HG03196 (cell line): ENCODE measurements around the gene MECP2.

Experiments used
- ATAC-seq: cut with Tn5 transposase; IDR thresholded peaks from one replicate; pipeline ENCODE4 v1.9.1; 2021; ENCODE audit not compliant: unreplicated experiment

Gene MECP2

DNA sequence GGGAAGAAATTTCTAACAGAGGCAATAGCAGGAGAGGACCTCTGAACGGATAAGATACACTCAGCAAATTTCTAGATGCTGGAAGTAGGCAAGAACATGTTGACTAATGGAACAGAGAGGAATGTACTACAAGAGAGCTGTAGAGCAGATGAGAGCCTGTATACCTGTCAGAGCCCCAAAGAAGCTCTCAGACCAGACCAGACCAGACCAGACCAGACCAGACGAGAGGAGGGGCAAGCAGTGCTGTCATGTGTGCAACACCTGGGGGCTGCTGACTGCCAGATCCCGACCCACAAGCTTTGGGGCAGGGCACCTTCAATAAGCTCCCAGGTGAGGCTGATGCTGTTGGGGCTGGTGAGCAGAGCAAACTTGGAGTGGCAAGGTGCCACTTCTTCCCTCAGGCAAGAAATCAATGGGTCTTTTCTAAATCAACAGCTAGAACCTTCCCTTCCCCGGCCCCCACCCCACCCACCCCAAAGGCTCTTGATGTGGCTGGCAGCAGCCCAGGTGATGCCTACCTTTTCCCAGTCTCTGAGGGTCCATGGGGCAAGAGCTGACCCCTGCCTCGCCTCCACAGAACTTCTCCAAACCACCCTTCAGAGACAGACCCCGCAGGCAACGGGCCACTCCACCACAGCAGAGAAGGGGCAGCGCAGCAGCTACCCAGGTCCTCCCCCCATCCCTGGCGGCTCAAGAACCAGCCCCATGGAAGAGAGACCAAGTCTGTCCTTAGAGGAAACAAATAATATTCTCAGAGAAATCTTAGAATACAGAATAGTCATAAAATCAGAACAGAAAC is 32.7 kb downstream of the MECP2 start:
- no peak for ATAC-seq

DNA sequence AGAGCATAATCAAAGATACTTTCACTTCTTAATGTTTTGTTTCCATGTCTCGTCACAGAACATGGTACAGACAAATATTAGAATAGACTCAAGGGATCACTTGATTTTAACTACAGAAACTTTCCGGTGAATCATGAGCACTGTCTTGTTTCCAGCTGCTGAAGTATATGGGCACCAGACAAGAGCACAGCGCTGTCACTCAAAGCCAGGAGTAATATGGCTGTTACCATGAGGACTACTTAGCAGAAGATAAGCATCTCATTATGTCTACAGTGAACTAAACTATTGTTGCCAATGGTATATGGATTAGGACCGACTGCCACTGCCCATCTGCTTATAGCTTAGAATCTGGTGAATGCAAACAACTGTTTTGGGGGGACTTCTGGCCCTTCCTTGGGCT is 34.3 kb downstream of the MECP2 start:
- no peak for ATAC-seq

DNA sequence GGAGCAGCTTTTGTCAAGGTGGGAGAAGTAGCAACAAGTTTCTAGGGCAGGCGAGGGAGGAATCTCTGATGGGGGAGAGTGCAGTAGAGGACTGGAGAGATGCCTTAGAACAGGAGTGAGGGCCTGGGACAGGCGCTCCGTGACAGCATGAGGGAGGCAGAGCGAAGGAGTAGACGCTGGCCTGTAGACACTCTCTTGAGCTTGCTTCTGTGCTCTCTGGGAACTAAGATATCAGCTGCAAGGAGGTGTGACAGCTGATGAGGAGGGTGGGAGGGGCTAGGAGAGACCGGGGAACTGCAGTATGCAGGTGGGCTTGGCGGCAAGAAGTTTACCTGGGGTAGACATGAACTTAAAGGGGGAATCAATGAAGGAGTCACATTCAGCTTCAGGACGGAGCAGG is 35.7 kb downstream of the MECP2 start:
- no peak for ATAC-seq

DNA sequence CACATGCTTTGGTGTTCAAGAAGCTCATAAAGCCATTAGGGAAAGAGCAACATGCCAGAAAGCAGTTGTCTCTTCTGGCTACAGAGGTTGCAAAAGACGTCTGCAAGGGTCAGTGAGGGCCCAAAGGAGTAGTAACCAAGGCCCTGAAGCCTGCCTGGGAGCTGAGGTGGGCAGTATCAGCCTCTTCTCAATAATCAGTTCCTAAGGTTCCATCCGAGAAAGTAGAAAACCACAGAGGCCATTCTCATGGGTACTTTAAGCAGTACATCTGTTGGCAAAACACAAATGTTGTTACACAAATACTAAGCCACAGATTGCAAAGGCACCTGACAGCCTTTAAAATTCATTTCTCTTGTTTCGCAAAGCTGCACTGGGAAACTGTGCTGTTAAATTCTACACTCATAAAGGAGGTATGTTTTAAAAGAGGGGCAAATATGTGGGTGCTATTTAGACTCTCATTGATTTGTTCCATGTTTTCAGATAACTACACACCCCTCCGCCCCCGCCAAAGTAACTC is 37.7 kb downstream of the MECP2 start:
- ATAC-seq: no peak

DNA sequence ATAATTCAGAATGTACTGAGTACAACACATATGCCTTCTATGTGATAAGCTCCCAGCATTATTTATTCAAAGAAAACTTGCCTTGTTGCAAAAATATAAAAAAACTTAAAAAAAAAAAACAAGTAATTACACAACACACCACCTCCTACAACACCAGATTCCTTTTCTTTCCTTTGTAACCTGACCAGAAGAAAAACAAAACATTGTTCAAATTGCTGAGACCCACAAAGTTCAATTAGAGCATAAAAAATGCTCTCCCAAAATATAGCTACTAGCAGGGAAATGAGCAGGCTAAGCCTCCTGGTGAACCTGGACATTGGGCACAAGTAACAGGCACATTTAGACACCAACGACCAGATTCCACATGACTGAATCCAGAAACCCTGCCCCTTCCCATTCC is 38.3 kb downstream of the MECP2 start:
- no peak for ATAC-seq

DNA sequence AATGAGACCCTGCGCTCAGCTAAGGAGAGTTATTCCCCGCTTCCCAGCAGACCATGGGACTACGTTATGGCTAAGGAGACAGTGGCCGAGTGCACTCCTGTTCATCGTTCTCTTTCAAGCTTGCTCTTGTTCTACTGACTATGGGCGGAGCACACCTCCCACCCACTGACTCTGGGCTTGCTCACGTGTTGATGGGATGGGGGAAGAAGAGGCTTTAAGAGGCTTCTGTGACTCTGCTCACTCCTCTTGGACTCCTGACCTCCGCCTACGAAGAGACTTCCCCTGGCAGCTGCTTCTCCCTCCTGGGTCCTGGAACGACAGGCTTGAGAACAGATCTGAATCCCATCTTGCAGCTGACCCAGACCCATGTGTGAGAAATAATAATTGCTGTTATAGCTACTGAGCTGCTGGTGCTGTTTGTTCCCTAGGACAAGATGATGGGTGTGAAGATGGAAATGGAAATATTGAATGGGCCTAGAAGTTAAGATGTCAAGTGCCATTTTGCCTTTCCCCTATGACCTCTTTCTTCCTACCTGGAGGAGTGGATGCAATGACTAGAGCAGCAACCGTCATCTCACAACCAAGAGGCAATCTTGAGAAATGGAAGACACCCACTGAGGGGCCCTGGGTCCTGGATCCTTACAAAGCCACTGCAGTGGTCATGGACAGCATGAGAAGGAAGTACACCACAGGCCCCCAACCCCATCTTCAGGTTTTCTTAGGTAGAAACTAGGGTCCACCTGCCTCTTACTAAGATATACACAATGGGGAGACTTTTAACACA is 39.1 kb downstream of the MECP2 start:
- ATAC-seq: no peak

DNA sequence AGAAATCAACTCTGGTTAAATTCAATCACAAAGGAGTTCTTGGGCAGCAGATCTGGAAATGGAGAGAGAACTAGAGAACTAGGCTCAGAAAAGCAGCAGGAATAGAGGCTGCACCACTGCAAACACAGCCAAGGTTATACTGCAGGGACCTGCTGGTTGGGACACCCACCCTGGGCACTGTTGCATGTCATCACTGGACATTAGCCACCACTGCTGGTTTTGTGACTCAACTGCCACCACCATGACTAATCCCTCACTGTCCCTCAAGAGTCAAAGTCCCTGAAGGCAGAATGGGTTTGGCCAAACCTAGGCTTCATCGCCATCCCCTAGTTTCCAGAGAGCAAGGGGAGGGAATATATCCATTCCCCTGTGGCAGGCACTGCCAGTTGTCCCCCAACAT is 39.7 kb downstream of the MECP2 start:
- ATAC-seq: no peak

DNA sequence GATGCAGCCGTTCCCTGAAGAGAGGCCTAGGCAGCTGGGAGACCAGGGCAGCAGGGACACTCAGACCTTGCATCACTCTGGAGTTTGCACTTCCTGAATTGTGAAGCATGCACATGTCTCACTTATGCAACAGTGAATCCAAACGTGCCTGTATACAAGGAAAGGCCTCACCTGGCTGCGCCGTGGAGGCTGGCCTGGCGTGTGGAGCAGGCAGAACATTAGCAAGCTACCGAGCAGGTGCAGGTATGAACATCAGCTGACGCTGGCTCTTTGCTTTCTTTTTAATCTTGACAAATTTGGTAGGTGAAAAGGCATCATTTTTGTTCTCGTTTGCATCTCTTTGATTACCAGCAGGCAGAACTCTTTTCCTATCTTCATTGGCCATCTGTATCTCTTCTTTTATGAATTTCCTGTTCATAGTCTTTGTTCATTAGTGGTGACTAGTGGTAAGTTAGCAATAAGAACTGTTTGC is 40.7 kb downstream of the MECP2 start:
- no peak for ATAC-seq

DNA sequence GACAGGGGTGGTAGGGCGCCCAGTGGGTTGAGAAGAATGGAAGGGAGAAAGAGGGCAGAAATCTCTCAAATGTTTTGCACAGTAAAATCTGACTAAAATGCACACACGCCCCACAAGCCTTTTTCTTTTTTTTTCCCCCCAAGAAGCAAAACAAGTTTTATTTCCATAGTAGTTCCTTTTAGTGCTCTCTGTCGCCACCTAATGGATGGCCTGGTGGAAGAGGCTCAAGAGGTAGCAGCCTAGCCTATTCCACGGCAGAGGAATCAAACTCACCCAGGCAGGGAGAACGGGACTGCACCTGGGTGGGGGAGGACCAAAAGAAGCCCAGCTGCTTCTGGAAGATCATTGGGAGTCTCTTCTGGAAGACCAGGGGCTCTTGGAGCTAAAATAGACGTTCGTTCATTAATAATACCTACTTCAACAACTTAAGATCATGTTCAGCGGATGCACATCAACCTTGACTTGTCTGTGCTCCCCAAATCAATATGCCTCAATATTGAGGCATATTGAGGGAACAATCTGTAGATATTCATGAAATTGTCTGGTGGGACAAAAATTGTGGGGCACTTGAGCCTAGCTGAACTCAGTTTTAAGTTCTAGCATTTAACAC is 46.2 kb downstream of the MECP2 start:
- ATAC-seq: no peak

DNA sequence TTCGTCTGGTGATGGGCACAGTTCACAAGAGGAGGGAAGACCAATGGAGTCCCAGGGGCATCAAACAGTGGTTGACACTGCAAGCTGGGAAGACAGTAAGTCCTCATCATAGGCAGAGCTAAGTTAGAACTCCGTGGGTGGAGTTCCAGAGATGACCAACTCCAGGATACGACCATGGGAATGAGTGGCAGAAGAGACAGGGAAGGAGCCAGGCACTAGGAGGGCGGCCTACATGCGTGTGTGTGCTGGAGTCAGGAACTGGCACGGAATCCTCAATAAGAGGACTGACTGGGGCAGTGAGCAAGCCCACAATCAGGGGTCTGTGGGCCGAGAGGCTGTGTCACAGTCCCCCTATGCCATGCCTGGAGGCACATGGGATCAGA is 47.4 kb downstream of the MECP2 start:
- no peak for ATAC-seq

DNA sequence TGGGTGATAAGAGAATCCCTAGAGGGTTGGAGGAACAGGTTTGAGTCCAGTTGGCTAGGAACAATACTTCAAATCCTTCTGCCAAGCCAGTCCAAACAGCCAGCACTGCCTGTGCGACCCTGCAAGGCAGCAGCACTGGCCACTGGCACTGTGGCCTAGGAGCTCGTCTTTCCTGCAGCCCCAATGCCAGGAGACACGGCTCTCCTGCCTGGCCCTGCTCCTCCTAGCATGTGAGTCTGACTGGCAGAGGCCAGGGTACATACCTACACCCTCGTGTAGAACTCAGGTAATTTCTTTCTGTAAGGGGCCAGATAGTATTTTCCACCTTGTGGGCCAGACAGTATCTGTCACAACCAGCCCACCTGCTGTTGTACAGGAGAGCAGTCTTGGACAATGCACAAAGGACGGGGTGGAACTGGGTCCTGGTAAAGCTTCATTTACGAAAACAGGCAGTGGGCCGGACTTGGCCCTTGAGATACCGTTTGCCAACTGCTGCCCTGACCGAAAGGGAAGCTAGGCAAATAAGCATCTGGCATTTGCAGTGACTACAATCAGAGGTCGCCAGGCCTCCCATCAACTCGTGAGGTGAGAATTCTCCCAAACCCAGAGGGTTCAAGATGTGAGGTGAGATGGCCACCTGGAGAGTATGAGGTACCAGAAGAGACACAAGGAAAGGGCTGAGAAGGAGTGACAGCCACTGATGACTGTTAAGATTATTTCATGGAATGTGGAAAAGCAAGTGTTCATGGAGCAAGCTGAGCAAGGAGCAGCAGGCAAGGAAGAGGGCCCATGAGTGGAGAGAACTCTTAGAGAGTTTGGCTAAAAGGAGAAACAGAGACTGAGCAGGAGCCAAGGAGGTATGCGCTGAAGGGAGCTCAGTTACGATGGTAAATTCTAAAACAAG is 48.1 kb downstream of the MECP2 start:
- no peak for ATAC-seq

DNA sequence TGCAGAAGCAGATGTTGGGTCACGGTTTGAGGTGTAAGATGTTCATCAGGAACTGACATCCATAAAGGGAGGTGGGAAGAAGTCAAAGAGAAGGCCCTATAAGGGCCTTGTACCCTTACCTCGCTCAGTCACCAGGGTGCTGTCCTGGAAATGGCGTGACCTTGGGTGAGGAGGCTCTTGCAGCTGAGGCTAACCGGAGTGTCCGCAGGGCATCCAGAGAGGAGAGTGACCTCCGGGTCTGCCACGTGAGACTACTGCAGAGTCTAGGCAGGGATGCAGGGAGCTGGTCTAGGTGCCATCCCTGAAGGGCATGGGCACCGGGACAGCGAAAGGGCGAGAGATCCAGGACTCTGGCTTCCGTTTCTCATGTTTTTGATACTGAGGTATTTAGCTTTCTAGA is 49.1 kb downstream of the MECP2 start:
- ATAC-seq: no peak

DNA sequence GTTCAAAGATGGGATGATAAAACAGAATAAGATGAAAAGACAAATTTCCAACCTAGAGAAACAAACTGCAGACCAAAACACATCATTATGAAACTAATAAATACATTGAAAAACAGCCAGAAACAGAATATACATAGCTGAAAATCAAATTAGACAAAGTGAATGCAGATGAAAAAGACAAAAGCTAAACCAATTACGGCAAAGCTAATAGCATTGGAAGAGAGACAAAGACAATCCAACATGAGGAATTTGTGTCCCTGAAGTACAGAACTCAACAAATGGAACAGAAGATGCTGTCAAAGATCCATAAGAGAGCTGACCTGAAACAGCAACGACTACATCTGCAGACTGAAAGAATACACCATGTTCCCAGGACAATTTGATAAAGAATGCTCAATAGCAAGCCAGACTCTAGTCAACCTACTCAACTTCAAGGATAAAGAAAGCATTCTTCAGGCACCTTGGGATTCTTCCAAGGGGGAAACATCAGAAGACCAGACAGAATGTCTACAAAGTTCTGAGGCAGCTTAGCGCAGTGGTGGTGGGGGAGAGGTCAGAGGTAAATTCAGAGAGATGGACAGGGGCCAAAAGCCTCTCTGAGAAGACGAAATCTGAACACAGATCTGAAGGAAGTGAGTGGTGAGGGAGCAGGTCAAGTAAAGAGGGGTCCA is 50.4 kb downstream of the MECP2 start:
- ATAC-seq: no peak

DNA sequence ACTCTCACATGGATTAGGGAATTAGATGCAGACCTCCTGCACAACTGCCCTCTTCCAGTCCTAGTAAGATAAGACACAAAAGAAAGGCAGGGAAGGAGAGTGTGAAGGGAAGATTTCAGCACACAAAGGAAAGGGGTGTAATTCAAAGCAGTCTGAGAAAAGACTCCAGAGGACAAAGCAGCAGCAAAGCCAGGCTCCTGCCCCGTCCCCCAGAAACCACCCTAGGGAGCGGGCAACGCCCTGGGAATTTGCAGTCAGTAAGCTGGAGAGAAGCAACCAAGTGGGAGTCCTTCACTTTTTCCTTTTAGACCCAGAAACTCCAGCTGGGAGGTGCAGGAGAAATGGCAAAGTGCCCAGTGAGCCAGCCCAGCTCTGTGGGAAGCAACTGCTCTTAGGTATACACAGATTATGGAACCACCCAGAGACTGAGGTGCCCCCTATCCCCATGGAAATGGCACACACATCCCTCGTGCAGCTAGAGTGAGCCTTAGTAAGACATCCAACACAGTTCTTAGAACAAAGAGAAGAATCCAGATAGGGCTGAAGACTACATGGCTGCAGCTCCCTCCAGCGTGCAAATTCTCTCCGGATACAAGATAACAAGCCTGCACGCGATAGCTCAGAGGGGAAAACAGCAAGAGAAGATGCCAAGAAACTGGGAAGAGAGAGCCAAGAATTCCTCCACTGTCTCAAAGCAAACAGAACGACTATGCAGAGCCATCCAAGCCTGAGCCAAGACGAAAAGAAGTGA is 51.3 kb downstream of the MECP2 start:
- ATAC-seq: no peak

DNA sequence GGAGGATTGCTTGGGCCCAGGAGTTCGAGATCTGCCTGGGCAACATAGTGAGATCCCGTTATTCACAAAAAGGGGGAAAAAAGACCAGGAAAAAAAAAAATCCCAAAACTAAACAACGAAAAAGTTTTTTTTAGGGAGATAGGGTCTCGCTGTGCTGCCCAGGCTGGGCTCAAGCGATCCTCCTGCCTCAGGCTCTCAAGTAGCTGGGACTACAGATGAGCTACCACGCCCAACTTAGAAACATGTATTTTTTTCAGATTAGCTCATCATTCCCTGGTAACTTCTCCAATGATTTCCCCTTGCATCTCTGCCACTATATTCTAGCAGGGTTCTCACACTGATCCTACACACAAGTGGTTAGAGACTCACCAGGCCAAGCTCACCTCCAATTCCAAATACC is 53.4 kb downstream of the MECP2 start:
- no peak for ATAC-seq

DNA sequence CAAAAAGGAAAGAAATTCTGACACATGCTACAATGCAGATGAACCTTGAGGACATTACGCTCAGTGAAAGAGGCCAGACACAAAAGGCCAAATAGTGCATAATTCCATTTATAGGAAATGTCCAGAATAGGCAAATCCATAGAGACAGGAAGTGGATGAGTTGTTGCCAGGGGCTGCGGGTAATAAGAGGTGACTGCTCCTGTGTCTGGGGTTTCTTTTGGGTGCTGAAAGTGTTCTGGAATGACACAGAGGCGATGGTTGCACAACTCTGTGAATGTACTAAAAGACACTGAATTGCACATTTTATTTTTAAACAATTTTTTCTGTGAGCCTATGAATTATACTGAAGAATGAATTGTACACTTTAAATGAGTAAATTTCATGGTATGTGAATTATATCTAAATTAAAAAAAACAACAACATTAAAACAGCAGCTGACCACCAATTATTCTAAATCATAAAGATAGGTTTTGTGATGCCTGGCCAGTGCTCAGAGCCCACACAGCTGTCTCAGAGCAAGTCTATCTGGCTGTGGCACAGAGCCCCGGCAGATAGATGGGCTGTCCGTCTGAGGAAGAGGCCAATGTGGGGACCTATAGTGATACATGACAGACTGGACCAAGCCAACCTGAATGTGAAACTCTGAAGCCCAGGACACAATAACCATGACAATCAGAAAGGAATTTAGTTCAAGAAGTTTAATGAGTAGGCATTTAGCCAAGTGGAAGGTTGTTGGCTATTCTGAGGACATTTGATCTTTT is 54.3 kb downstream of the MECP2 start:
- no peak for ATAC-seq

DNA sequence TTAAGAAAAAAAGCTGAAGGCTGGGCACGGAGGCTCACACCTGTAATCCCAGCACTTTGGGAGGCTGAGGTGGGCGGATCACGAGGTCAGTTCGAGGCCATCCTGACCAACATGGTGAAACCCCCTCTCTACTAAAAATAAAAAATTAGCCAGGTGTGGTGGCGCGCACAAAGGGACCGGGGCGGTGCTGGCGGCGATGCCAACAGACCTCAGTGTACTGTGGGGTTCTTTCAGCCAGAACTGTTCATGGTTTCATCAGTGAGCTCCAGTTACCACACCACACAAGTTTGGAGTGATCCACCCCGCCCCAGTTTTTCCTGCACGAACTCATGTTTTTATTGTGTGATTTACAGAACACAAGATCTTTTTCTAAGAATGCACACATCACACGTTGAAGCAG is 56.7 kb downstream of the MECP2 start:
- ATAC-seq: no peak

DNA sequence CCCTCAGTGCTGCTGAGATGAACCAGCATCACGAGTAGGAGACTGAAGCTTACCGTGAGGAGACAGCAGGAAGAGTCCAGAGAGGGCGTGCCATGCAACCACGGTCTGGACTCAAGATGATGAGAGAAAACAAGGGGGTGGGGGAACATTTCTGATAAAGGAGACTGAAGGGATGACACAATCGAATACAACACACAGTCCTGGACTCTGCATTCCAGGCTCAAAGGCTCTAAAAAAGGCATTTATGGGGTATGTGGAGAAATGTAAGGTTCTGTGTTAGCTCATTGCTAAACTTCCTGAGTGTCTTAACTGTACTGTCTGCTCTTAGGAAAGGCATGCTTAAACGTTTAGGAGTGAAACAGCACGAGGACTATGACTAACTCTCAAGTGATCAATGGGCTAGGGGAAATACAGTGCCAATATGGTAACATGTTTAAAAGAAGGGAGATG is 57.2 kb downstream of the MECP2 start:
- no peak for ATAC-seq

DNA sequence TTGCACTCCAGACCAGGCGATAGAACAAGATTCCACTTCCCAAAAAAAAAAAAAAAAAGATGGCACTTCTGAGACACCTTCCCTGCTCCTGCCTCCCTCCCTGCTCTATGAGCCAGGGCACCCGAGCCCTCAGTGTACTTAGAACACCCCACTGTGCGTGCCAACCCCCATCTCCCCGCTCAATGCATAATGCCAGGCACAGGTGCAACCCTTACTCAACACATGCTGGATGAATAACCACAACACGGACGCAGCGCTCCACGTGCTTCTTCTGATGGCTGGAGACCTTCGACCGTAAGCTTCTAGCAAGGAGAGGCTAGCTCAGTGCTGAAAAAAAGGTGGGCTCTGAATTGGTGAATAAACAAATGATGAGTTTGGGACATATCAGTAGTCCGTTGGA is 57.9 kb downstream of the MECP2 start:
- ATAC-seq: no peak
